Activated T-cell treated with anti-CD3 and anti-CD28 coated beads, Interleukin-2, amount 50 U/mL, for 4 hours (primary cell): ENCODE data around the gene ZDHHC22. TPM values are rescaled to one million over a fixed set of nuclear protein-coding genes. Genes with fewer than 3 reads are reported as not detected.

ENCODE experiments used
- ATAC-seq, 2 donors: fragments of 200-7000 bp; cut with Tn5 transposase; one replicate each; pipeline ENCODE4 v1.10.0; 2021
- DNase-seq: peaks from one replicate; pipeline ENCODE4 v3.0.0-alpha.2; 2020
- H3K27me3 Mint-ChIP-seq: one replicate; pipeline ENCODE4 v1.8.0; 2021; ENCODE audit warnings: low read depth, mixed read lengths
- H3K36me3 Mint-ChIP-seq: one replicate; pipeline ENCODE4 v1.8.0; 2022; ENCODE audit warnings: mixed read lengths; ENCODE audit not compliant: insufficient read depth
- H3K4me1 Mint-ChIP-seq: one replicate; pipeline ENCODE4 v1.8.0; 2021; ENCODE audit warnings: low read depth, mixed read lengths
- H3K4me3 Mint-ChIP-seq: one replicate; pipeline ENCODE4 v1.8.0; 2021; ENCODE audit warnings: mild to moderate bottlenecking, moderate library complexity, mixed read lengths
- H3K9me3 Mint-ChIP-seq: one replicate; pipeline ENCODE4 v1.8.0; 2021; ENCODE audit warnings: mixed read lengths
- total RNA-seq, 3 donors: library from RNA; stranded (reverse); gene quantifications; one replicate each; pipeline ENCODE4 v1.2.1, GENCODE V29; 2021

The ZDHHC22 gene
- total RNA-seq, 3 donors from 2014 or later: not detected

DNA sequence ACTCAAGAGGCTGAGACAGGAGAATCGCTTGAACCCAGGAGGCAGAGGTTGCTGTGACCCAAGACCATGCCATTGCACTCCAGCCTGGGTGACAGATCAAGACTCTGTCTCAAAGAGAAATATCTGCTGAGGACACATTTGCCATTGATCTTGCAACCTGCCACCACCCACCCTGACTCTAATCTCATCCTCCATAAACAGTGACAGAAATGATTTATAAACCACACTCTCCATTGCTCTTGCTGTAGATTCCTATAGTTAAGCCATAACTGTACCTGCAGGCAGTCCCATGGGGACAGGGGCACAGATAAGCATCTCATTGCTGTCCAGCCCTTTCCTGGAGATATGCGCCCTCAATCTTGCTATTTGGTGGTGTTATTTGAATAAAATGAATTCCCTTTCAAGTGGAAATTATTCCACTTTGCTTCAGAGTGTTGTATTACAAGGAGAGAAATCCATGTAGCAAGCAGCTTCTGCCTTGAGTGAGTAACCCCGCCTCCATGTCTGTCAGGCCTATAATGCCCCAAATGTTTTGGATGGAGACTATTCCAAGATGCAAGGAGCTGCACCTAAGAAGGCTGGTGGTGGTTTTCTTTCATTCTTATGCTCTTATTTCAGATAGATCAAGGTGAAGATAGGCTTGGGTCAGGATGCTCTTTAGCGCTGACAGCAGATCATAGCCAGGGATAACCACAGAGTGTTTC is 3.0 kb upstream of the ZDHHC22 start:
- H3K27me3 Mint-ChIP-seq: peaks cover 75% of the 10 kb centered on the region
- ATAC-seq (no peak), DNase-seq (no peak)
- H3K4me1 Mint-ChIP-seq: peaks cover 10% of the 10 kb centered on the region
- H3K9me3 Mint-ChIP-seq: no peaks in the 10 kb centered on the region
- H3K4me3 Mint-ChIP-seq: no peak overlapping the region
- H3K36me3 Mint-ChIP-seq: no peaks in the 10 kb centered on the region

- Mint-ChIP-seq H3K36me3 (no peaks in the 10 kb centered on the region), H3K4me3 (no peak overlapping the region), H3K9me3 (no peaks in the 10 kb centered on the region), H3K27me3 (peaks cover 81% of the 10 kb centered on the region), H3K4me1 (peaks cover 14% of the 10 kb centered on the region)
- no peak for DNase-seq
- no peak for ATAC-seq
Measured at GRCh38 chr14:77143071-77143470, 1.5 kb upstream of the ZDHHC22 start.

DNA sequence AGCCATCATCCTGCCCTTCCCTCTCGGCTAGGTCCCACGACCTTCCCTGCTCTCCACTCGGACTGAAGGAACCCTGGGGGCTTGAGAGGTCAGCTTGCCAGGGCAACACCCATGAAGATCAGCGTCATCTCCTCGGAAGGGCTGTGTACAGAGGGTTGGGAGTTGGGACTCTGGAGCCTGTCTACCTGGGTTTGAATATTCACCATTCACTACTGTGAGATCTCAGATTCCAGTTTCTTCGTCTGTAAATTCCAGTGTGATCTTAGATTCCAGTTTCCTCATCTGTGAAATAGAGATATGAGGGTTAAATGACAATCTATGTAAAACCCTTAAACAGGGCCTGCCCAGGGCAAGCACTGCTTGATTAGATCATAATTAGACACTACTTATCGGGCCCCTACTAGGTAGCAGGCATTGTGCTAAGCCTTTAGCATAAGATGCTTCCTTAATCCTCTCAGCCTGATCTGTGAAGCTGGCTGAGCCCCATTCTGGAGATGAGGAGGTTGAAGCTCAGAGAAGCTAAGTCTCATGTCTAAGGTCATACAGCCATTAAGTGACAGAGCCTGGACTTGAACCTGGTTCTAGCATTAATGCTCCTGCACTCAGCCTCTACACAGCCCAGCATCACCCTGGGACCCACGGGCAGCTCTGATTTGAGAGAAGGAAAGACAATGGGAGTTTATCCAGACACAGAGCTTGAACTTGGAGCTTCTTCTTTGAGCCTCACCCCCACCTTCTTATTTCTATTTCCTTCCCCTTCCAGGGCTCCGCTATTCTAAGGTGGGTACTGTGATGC is 612 bp upstream of the ZDHHC22 start:
- DNase-seq (no peak), ATAC-seq (no peak)
- Mint-ChIP-seq H3K4me3 (peak overlapping the region; percentile 24), H3K27me3 (peaks cover 85% of the 10 kb centered on the region), H3K36me3 (no peaks in the 10 kb centered on the region), H3K4me1 (peaks cover 14% of the 10 kb centered on the region), H3K9me3 (no peaks in the 10 kb centered on the region)

GRCh38 chr14:77140359-77141213 is 1.0 kb downstream of the ZDHHC22 start:
- peaks cover 79% of the 10 kb centered on the region for H3K27me3 Mint-ChIP-seq
- no peak for ATAC-seq
- no peaks in the 10 kb centered on the region for H3K36me3 Mint-ChIP-seq
- no peaks in the 10 kb centered on the region for H3K9me3 Mint-ChIP-seq
- H3K4me1 Mint-ChIP-seq: peaks cover 14% of the 10 kb centered on the region
- peak overlapping the region; percentile 56 for H3K4me3 Mint-ChIP-seq
- no peak for DNase-seq

DNA sequence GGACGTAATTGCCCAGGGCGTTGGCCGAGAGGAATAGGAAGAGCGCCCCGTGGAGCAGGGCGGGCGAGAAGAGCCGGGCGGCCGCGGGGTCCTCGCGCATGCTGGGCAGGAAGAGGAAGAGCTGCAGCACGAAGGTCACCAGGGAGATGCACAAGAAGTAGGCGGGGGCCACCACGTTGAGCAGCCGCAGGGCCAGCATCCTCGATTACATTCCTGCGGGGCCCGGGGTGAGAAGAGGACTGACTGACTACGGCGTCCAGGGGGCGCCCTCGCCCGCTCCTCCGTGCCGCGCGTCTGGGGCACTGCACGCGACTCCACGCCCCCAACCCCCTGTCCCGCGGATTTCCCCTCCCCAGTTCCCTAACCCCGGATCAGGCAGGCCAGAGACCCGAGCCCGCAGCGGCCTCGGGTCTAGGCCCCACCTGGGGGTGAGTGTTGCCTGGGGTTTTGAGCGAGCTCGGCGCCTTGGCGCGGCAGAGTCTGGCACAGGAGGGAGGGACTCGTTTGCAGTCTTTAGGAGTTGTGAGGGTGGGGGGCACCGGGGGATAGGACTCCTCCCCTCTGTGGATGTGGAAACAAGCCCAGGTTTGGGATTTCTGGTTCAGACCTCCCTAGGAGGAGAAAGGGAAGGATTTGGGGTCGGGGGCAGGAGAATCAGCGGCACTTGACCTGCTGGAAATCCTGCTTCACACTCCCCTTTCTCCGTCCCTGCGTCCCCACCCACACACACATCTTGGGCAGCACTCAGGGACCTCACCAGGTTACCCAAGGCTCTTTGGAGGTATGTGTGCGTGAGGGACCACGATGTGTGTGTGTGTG is 1.8 kb downstream of the ZDHHC22 start:
- Mint-ChIP-seq H3K27me3 (peaks cover 79% of the 10 kb centered on the region), H3K4me1 (peaks cover 14% of the 10 kb centered on the region), H3K9me3 (no peaks in the 10 kb centered on the region), H3K4me3 (peak overlapping the region; percentile 56), H3K36me3 (no peaks in the 10 kb centered on the region)
- ATAC-seq (peak; percentile 80 to 81), DNase-seq (peak; percentile 32)

DNA sequence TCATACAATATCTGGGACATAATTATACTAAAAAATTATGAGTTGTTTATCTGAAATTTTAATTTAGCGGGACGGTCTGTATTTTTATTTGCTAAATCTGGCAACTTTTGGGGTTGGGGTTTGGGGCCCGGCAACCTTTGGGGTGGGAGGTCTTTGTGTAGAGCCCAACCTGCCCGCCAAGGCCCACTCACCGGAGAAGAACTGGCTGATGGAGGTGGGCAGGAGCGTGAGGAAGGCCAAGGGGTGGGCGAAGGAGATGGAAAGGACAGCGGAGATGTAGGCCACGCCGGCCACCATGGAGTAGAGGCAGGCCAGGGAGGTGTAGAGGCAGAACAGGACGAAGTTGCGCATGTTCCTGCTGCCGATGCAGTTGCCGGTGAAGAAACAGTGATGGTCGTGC is 2.6 kb downstream of the ZDHHC22 start:
- ATAC-seq: no peak
- H3K36me3 Mint-ChIP-seq: no peaks in the 10 kb centered on the region
- no peak overlapping the region for H3K4me3 Mint-ChIP-seq
- peaks cover 14% of the 10 kb centered on the region for H3K4me1 Mint-ChIP-seq
- DNase-seq: no peak
- peaks cover 79% of the 10 kb centered on the region for H3K27me3 Mint-ChIP-seq
- no peaks in the 10 kb centered on the region for H3K9me3 Mint-ChIP-seq

DNA sequence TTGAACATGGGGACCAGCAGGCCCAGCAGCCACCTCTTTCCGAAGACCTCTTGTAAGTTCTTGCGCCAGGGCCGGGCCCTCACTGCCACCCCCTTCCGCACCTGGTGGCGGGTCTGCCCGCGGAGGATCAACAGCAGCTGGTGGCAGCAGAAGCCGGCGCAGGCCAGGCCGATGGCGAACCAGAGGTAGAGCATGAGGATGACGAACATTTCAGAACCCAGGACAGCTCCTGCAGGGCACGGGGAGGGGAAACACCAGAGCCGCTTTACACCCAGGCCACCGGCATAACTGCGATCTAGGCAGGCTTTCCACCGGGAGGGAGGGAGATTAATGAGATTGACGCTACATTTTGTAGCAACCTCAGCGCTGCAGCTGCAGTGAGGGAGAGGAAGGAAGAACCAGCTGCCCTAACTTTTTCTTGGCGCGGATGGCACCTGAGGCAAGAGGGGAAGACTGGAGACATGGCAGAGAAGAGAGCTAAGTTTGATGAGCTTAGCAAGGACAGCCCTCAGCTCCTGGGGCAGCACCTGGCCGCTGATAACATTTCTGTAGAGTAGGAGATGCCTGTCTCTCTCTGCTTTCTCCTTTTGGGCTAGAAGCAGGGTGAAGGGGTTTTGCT is 7.8 kb downstream of the ZDHHC22 start:
- peak; percentile 33 for DNase-seq
- Mint-ChIP-seq H3K36me3 (no peaks in the 10 kb centered on the region), H3K27me3 (peaks cover 74% of the 10 kb centered on the region), H3K4me3 (no peak overlapping the region), H3K4me1 (no peaks in the 10 kb centered on the region), H3K9me3 (no peaks in the 10 kb centered on the region)
- ATAC-seq: peak; percentile 89 to 94

GRCh38 chr14:77131871-77132486 is 9.6 kb downstream of the ZDHHC22 start:
- H3K27me3 Mint-ChIP-seq: peaks cover 64% of the 10 kb centered on the region
- DNase-seq: no peak
- no peaks in the 10 kb centered on the region for H3K4me1 Mint-ChIP-seq
- no peaks in the 10 kb centered on the region for H3K9me3 Mint-ChIP-seq
- no peak for ATAC-seq
- no peaks in the 10 kb centered on the region for H3K36me3 Mint-ChIP-seq
- no peak overlapping the region for H3K4me3 Mint-ChIP-seq

- no peaks in the 10 kb centered on the region for H3K9me3 Mint-ChIP-seq
- H3K4me1 Mint-ChIP-seq: no peaks in the 10 kb centered on the region
- H3K36me3 Mint-ChIP-seq: no peaks in the 10 kb centered on the region
- H3K27me3 Mint-ChIP-seq: peaks cover 64% of the 10 kb centered on the region
- no peak for DNase-seq
- no peak overlapping the region for H3K4me3 Mint-ChIP-seq
- ATAC-seq: no peak
Measured at GRCh38 chr14:77131206-77131605, 10.4 kb downstream of the ZDHHC22 start.

GRCh38 chr14:77130386-77130785 is 11.2 kb downstream of the ZDHHC22 start:
- H3K4me3 Mint-ChIP-seq: no peak overlapping the region
- peaks cover 3% of the 10 kb centered on the region for H3K4me1 Mint-ChIP-seq
- no peaks in the 10 kb centered on the region for H3K9me3 Mint-ChIP-seq
- ATAC-seq (no peak), DNase-seq (no peak)
- peaks cover 69% of the 10 kb centered on the region for H3K27me3 Mint-ChIP-seq
- no peaks in the 10 kb centered on the region for H3K36me3 Mint-ChIP-seq

- ATAC-seq (no peak), DNase-seq (no peak)
- no peaks in the 10 kb centered on the region for H3K36me3 Mint-ChIP-seq
- peaks cover 56% of the 10 kb centered on the region for H3K27me3 Mint-ChIP-seq
- peaks cover 14% of the 10 kb centered on the region for H3K4me1 Mint-ChIP-seq
- no peak overlapping the region for H3K4me3 Mint-ChIP-seq
- no peaks in the 10 kb centered on the region for H3K9me3 Mint-ChIP-seq
Measured at GRCh38 chr14:77128414-77128891, 13.1 kb downstream of the ZDHHC22 start.

DNA sequence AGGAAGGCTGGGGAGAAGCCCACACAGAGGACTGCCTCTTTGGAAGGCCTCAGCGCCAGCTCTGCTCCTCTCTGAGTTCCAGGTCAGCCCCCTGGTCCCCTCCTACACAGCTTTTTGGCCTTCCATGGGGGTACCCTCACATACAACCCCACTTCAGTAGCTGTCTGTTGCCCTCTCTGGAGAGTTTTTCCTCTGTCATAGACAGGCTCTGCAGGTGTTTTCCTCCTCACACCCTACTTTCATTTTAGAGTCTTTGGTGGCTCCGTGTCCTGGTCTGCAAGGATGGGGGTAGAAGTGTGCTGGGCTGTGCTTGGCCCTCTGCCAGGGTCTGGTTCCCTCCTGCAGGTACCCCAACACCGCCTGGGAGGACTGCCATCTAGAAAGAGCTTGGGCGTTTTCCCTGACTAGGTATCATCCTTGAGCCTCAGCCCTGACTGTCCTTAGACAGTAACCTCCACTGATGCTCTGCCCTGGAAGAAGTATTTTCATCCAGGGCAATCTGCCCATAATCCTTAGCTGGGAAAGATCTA is 15.1 kb downstream of the ZDHHC22 start:
- H3K4me3 Mint-ChIP-seq: no peak overlapping the region
- H3K36me3 Mint-ChIP-seq: no peaks in the 10 kb centered on the region
- H3K27me3 Mint-ChIP-seq: peaks cover 37% of the 10 kb centered on the region
- peaks cover 21% of the 10 kb centered on the region for H3K4me1 Mint-ChIP-seq
- DNase-seq: no peak
- no peak for ATAC-seq
- no peaks in the 10 kb centered on the region for H3K9me3 Mint-ChIP-seq

DNA sequence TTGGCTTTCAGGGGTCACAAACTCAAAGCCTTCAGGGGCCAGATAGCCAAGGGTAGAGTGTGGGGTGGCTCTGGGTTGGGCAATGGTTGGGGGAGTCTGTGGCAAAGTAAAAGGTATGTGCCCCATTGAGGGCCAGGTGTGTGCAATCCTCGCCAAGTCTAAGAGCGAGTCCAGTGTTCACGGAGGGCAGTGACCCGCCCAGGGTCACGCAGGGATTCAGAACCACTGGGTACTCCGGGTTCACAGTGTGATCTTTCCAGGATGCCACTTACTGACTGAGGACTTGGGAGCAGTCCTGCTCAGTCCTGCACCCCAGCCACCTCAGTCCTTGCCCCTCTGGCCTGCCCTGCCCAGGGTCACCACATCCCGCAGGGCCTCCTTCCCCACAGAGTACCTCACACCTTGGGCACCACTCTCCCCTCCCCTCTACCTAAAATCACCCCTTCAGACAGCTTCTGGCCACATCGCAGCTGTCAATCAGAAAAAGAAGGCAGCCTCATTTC is 15.7 kb downstream of the ZDHHC22 start:
- no peak for DNase-seq
- peaks cover 27% of the 10 kb centered on the region for H3K4me1 Mint-ChIP-seq
- ATAC-seq: no peak
- no peaks in the 10 kb centered on the region for H3K36me3 Mint-ChIP-seq
- H3K4me3 Mint-ChIP-seq: peak overlapping the region; percentile 65
- H3K27me3 Mint-ChIP-seq: peaks cover 36% of the 10 kb centered on the region
- no peaks in the 10 kb centered on the region for H3K9me3 Mint-ChIP-seq
